HuH-7.5 (cell line): ENCODE results near the gene CCDC17.
A peak's percentile ranks its signal among the peaks of the same experiment; 100 is the strongest.

Experiments used
- DNase-seq: peaks from one replicate; pipeline ENCODE4 v3.0.0; 2011; ENCODE audit warnings: low spot score

The CCDC17 gene

GRCh38 chr1:45583666-45584350 lies 40.0 kb downstream of the CCDC17 start, which contains the start of gene NASP:
Gene NASP, plus strand, starts transcription at chr1:45584041. Its CDS starts 106 bp downstream, at chr1:45584147.
- peak; percentile 75 for DNase-seq

GRCh38 chr1:45583264-45583665 lies 40.6 kb downstream of the CCDC17 start:
- DNase-seq = peak; percentile 92

DNA sequence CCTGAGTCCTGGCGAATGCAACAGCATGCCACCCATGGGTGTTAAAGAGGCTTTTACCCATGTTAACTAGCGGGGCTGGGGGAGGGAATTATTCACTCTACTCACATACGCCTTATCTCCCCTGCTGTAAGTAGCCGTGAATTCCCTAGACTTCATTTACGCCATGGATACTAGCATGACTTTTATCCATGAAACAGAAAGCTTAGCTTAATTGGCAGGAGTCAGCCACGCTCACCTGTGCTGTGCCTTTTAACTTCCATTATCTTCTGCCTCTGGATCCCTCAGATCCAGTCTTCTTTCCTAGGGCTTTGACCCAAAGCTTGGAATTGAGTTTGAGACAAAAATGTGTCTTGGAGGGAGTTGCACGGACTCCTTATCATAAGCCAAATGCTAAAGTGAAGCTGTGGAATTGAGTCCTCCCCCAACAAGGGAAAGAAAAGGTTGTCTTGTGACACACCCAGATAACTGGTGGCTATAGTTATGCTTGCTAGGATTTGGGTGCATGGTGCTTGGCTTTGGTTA lies 49.7 kb downstream of the CCDC17 start:
- no peak for DNase-seq

- DNase-seq = no peak
Measured at GRCh38 chr1:45573231-45573804, 50.5 kb downstream of the CCDC17 start.

DNA sequence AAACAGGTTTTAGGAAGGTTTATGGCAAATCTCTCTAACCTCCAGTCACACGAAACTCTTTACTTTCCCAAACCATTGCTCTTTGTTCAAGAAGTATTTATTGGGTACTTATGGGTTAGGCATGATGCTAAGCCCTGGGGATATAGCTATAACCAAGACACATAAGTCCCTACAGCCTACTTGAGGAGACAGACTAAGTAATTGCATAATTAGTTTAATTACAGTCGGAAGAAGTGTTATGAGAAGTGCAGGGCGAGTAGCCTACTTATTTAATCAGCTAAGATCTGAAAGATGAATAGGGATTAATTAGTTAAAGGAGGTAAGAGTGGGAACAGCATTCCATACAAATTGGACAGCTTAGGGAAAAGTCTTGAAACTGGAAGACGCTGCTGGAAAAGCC lies 53.2 kb downstream of the CCDC17 start:
- no peak for DNase-seq
